MM.1S (cell line): ENCODE results near the gene CEP57.

Experiments used
- EZH2 ChIP-seq: fragments of 300-600 bp; sonication (generic); optimal IDR thresholded peaks from 2 replicates; pipeline ENCODE3; 2017; ENCODE audit warnings: low read depth, mild to moderate bottlenecking, antibody characterized with exemption, low read length, mixed read lengths
- EZH2phosphoT487 ChIP-seq: fragments of 300-600 bp; sonication (generic); IDR thresholded peaks from 2 replicates; pipeline ENCODE4 v1.6.1; 2018; ENCODE audit warnings: antibody characterized with exemption, low read length
- TF ChIP-seq, protein P1 (sequence below): fragments of 300-600 bp; sonication (generic); IDR thresholded peaks from 2 replicates; pipeline ENCODE4 v1.5.1; 2016; ENCODE audit warnings: antibody characterized with exemption, low read length, mixed read lengths

DNA sequence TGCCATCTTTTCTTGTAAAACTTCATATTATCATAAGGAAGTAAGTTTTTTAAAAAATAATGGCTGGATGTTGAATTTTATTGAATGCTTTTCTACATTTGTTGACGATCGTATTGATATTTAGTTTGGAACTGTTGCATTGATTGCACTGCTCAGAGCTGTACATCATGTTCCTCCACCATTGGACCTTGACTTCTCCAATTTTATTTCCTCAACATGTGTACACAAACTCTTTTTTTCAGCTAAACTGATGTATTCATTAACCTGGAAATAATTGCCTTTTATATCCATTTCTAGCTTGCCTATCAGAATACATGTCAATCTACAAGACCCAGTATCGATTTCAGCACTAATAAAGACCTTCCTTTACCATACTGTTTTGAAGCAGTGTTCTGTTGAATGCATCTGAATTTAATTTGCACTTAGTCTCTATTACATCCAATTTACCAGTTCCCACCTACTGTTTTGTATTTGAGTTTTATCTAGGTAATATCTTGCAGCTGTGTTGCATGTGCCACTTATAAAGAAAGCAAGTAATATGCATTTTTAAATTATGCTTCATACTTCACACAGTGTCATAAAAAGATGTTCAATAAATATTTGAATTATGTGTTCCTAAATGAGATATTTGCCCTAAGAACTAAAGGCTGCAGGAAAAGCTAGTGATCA is 5.5 kb downstream of the CEP57 start:
- TF ChIP-seq, protein P1, sequence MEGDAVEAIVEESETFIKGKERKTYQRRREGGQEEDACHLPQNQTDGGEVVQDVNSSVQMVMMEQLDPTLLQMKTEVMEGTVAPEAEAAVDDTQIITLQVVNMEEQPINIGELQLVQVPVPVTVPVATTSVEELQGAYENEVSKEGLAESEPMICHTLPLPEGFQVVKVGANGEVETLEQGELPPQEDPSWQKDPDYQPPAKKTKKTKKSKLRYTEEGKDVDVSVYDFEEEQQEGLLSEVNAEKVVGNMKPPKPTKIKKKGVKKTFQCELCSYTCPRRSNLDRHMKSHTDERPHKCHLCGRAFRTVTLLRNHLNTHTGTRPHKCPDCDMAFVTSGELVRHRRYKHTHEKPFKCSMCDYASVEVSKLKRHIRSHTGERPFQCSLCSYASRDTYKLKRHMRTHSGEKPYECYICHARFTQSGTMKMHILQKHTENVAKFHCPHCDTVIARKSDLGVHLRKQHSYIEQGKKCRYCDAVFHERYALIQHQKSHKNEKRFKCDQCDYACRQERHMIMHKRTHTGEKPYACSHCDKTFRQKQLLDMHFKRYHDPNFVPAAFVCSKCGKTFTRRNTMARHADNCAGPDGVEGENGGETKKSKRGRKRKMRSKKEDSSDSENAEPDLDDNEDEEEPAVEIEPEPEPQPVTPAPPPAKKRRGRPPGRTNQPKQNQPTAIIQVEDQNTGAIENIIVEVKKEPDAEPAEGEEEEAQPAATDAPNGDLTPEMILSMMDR: no peak
- no peak for TF ChIP-seq EZH2
- TF ChIP-seq EZH2phosphoT487: no peak
